ENCODE measurements around the gene PHLPP1.
"Not testable (repeated sequence)": the region's sequence is repeated elsewhere in the genome, so short reads cannot be mapped to it uniquely, and the experiment has no call there.

The PHLPP1 gene

GRCh38 chr18:62717925-62718800, 2.8 kb downstream of the PHLPP1 start:
- DNase-seq, result no peak

- no peak for DNase-seq
Observed at GRCh38 chr18:62720048-62720447, 4.7 kb downstream of the PHLPP1 start.

- no peak for DNase-seq
Observed at GRCh38 chr18:62720766-62721613, 5.6 kb downstream of the PHLPP1 start.

GRCh38 chr18:62721839-62722795, 6.8 kb downstream of the PHLPP1 start:
- DNase-seq, result no peak

GRCh38 chr18:62723666-62724281, 8.4 kb downstream of the PHLPP1 start:
- no peak for DNase-seq

DNA sequence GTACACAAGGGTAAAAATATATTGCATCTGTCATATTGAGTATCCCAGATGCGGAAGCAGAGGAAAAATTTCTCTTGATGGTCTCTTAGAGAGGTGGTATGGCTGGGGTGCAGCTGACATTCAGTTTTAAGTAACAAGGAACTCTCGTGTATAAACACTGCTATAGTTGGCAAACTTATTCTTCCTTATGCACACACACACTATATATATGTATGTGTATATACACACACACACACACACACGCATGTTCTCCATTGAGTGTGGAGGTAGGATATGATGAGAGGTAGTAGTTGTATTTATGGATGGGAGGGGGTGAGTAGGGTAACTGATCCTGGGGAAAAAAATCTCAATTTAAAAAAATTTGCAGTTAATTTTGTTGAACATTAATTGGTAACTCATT, 10.6 kb downstream of the PHLPP1 start:
- DNase-seq, result no peak

- no peak for DNase-seq
Observed at GRCh38 chr18:62728254-62728653, 12.9 kb downstream of the PHLPP1 start.

DNA sequence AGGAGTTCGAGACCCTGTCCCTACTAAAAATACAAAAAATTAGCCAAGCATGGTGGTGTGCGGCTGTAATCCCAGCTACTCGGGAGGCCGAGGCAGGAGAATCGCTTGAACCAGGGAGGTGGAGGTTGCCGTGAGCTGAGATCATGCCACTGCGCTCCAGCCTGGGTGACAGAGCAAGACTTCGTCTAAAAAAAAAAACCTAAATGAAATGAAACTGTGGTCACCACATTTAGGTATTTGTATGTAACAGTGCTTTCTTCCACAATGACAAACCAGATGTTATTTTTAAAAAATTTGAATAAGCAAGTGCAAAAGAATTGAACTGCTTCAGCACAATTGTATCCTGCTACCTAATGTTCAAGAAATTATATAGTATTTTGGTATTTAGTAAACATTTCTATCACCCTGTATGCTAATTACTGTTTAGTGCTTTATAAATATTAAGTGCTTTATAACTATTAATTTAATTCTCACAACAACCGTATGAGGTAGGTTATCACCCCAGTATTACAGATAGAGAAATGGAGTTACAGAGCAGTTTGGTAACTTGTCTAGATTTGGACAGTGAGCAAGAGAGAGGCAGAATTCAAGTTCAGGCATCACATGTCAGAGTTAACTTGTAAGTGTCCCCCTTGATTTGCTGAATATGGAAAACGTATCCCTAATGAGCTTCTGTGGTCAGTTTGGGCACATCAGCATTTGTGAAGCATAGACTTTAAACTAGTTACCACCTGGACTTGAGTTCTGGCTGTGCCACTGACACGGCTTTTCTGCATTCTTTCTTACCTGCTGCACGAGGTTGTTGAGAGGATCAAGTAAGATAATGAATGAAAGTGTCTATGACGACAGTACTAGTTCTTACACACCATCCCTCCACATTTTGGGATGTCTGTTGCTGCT, 14.4 kb downstream of the PHLPP1 start:
- no peak for DNase-seq

DNA sequence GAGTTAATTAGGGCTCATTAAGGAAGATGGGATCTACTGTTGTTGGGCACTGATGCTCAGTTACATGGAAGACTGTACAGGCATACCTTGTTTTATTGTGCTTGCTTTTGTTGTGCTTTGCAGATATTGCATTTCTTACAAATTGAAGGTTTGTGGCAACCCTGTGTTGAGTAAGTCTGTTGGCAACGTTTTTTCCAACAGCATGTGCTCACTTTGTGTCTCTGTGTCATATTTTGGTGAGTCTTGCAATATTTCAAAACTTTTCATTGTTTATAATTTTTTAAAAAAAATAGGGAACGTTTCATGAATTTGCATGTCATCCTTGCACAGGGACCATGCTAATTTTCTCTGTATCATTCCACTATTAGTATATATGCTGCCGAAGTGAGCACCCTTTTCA, 15.6 kb downstream of the PHLPP1 start:
- DNase-seq, result no peak

DNA sequence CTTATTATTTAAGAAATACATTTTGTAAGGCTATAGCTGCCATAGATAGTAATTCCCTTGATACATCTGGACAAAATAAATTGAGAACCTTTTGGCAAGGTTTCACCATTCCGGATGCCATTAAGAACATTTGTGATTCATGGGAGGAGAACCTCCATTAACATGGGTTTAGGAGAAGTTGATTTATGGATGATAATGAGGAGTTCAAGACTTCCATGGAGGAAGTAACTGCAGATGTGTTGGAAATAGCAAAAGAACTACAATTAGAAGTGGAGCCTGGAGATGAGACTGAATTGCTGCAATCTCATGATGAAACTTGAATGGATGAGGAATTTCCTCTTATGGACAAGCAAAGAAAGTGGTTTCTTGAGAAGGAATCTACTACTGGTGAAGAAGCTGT, 17.3 kb downstream of the PHLPP1 start:
- peak; percentile 28 for DNase-seq

GRCh38 chr18:62734290-62734689, 18.9 kb downstream of the PHLPP1 start:
- no peak for DNase-seq

DNA sequence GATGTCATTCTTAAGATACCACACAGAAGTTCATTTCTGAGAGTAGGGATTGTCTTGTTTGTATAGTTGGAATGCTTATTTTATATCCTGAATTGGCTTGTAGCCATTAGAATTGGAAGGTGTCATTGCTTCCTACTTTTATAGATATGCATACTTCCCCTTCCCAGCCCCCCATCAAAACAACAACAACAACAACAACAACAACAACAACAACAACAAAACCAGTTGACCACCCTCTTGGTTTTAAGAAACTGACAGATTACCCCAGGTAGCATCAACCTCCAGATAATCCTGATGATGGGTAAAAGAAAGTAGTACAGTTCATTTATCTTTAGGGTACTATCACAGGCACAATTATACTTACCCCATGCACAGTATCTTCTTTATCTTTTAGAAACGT, 20.0 kb downstream of the PHLPP1 start:
- DNase-seq, result no peak

DNA sequence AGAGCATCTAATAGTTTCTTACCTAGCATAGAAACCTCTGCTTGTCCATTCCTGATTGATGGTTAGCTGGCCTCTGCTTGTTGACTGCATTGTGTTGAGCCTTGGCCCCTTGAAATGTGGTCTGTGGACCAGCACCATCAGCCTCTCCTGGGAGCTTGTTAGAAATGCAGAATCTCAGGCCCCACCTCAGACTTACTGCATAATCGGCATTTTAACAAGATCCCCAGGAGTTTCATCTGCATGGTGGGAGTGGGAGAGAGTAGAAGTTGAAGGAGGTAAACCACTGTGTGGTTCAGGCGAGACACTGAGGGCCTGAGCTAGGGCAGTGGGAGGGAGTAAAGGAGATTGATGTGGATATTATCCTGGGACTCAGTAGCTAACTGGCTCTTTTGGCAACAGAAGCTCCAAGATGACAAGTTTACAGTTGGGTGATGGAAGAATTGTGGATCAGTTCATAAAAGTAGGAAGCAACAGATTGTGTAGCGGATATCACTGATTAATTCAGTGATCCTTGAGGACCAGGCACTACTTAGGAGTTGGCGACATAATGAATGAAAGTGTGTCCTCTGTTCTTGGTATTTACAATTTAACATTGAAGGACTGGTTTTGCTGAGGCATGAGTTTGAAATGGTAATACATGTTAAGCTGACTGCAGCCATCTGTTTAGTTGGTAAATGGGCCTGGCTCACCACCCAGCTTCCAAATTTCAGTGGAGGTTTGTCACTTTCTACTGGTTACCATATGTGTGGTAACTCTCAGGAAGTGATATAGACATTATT, 20.9 kb downstream of the PHLPP1 start:
- no peak for DNase-seq

- DNase-seq, result no peak
Observed at GRCh38 chr18:62737241-62737873, 22.0 kb downstream of the PHLPP1 start.

DNA sequence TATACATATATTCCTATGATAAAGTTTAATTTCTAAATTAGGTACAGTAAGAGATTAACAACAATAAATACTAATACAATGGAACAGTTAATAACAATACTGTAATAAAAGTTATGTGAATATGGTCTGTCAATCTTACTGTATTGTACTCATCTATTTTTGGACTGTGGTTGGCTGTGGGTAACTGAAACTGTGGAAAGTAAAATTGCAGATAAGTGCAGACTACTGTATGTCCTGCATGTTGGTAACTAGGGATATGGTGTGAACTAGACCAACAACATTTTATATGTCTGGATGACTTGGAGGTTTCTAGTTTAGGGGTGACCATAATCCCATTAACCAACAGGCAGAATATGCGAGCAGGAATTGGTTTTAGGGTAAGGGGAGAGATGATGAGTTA, 23.3 kb downstream of the PHLPP1 start:
- no peak for DNase-seq

- no peak for DNase-seq
Observed at GRCh38 chr18:62739911-62740310, 24.6 kb downstream of the PHLPP1 start.

DNA sequence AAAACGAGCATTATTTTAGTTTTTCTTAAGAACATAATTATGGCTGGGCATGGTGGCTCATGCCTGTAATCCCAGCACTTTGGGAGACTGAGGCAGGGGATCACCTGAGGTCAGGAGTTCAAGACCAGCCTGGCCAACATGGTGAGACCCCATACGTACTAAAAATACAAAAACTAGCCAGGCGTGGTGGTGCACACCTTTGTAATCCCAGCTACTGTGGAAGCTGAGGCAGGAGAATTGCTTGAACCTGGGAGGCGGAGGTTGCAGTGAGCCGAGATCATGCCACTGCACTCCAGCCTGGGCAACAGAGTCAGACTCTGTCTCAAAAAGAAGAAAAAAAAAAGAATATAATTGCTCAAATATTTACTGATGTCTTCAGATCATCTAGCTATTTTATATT, 25.3 kb downstream of the PHLPP1 start:
- DNase-seq, result not testable (repeated sequence)

DNA sequence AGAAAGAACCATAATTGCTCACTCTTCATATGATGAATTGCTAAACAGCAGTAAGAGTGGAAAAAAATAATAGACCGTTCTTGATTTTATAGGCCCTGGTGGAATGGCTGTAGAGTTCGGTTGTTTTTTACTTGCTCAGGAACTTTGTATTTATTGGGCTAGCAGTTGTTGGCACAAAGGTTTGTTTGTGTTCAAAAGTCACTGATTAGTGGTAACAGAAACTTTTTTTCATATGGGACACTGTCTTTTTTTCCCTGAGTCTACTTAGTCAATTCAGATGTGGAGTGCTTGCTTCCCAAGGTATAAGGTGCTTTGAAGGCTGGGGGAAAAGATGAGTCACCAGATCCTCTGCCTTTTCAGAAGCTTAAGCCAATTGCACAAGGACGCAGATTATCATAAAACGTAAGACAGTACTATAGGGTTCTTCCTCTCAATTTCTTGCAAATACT, 25.8 kb downstream of the PHLPP1 start:
- peak; percentile 27 for DNase-seq

GRCh38 chr18:62741584-62741983, 26.2 kb downstream of the PHLPP1 start:
- no peak for DNase-seq
